ENCODE data around the gene SH3TC1. TPM values are rescaled to one million over a fixed set of nuclear protein-coding genes. Genes with fewer than 3 reads are reported as not detected.

SH3TC1 gene
- total and polyA plus RNA-seq, 2 of the 8 experiments (the other 6 are each of a cell fraction or from before 2014, with no cell fraction given): 0.15 TPM; not detected in 1

GRCh38 chr4:8180310-8181093, 18.6 kb upstream of the SH3TC1 start:
- Histone ChIP-seq H2BK5ac (ENCODE audit: low read depth, low read length) (no peak overlapping the region), H2BK20ac (ENCODE audit: low read length) (no peak overlapping the region), H3K18ac (ENCODE audit: extremely low read depth, low read length) (no peak overlapping the region), H4K5ac (ENCODE audit: insufficient read length, low read depth, low read length) (no peak overlapping the region), H3K14ac (ENCODE audit: insufficient read length) (no peak overlapping the region), H4K8ac (ENCODE audit: extremely low read depth, insufficient read depth, low read length) (no peak overlapping the region), H3K79me1 (ENCODE audit: low read depth, low read length) (no peaks in the 10 kb centered on the region), H4K91ac (replicated peaks; ENCODE audit: insufficient read length, low read length) (peak overlapping the region; percentile 66), H2BK15ac (ENCODE audit: low read length) (no peak overlapping the region), H3K4ac (replicated peaks; ENCODE audit: insufficient read length, low read depth, low read length) (no peak overlapping the region), H2BK12ac (ENCODE audit: low read depth, low read length) (no peak overlapping the region), H3K23ac (ENCODE audit: insufficient read length) (no peak overlapping the region), H2AFZ (ENCODE audit: low read length) (no peak overlapping the region), H3K23me2 (ENCODE audit: low read depth, low read length) (0 out of 2 replicates have a peak, but pooled peaks cover 2% of the 10 kb centered on the region), H3K79me2 (ENCODE audit: control insufficient read depth in 1 of 2, insufficient read depth in 2 of 2, low read length in 2 of 2) (no peaks in the 10 kb centered on the region), H3K4me3 (ENCODE audit: extremely low read depth in 1 of 4, insufficient read depth in 2 of 4, low read depth in 3 of 4, low read length in 4 of 4) (no peak overlapping the region), H3K9me3 (ENCODE audit: insufficient read depth in 2 of 2, low read depth in 1 of 2, low read length in 1 of 2) (no peaks in the 10 kb centered on the region), H2AK5ac (ENCODE audit: low read depth, low read length) (no peak overlapping the region), H3K27ac (ENCODE audit: low read depth, low read length) (no peak overlapping the region), H2BK120ac (replicated peaks; ENCODE audit: low read depth, low read length) (no peak overlapping the region), H3K4me1 (replicated peaks in 1 of 4; ENCODE audit: control insufficient read depth in 3 of 4, insufficient read depth in 4 of 4, low read length in 3 of 4) (no peaks in the 10 kb centered on the region), H3K56ac (replicated peaks; ENCODE audit: insufficient read length, low read depth, low read length) (no peak overlapping the region), H3K36me3 (ENCODE audit: control insufficient read depth in 2 of 4, insufficient read depth in 4 of 4, low read length in 3 of 4) (no peaks in the 10 kb centered on the region), H3K27me3 (replicated peaks in 1 of 4; ENCODE audit: control insufficient read depth in 3 of 4, extremely low read depth in 1 of 4, insufficient read depth in 3 of 4, low read length in 3 of 4) (no peaks in the 10 kb centered on the region), H3K4me2 (ENCODE audit: insufficient read depth in 1 of 2, low read depth in 2 of 2, low read length in 2 of 2) (no peak overlapping the region), H3K9ac (replicated peaks in 1 of 4; ENCODE audit: extremely low read depth in 1 of 4, low read depth in 3 of 4, low read length in 3 of 4) (no peak overlapping the region), H4K20me1 (replicated peaks in 1 of 2; ENCODE audit: control insufficient read depth in 1 of 2, insufficient read depth in 2 of 2, low read length in 2 of 2) (peaks cover 0 to 4% of the 10 kb centered on the region in 2 experiments)
- DNase-seq (ENCODE audit: low read depth in 1 of 2, low spot score in 2 of 2): no peak
- POLR2A ChIA-PET (ENCODE audit: partially characterized antibody): no interaction called here
- no peak for FAIRE-seq
- 87% methylated on average over 8 of the region's 8 CpGs; no CpG with 5 or more reads in 1 of the 2 experiments for WGBS, 2 experiments (ENCODE audit: extremely low coverage in 1 of 2, insufficient coverage in 1 of 2, insufficient read length in 1 of 2, insufficient replicate concordance in 2 of 2, low coverage in 1 of 2, low lambda C conversion rate in 2 of 2, missing lambda C conversion rate in 1 of 2)
- TF ChIP-seq SP4 (IDR thresholded peaks at IDR 0.05; ENCODE audit: low read length) (no peak), CREB1 (IDR thresholded peaks at IDR 0.05) (no peak), SIX5 (IDR thresholded peaks at IDR 0.05; ENCODE audit: low read depth, low read length) (no peak), RNF2 (IDR thresholded peaks at IDR 0.05; ENCODE audit: borderline replicate concordance, low read depth, low read length, missing control alignments, poor library complexity, severe bottlenecking) (no peak)
- CTCF ChIA-PET (ENCODE audit: partially characterized antibody): interaction anchor here (0.6 to 7.2 kb wide), 9 partner anchors 11 to 128 kb away, joined by 3 to 68 read pairs (median 3); no protein-coding TSS in a partner anchor
